Measurements from ENCODE around the gene CRYL1. TPM values are rescaled to one million over a fixed set of nuclear protein-coding genes. Genes with fewer than 3 reads are reported as not detected.

Gene CRYL1
- total RNA-seq, 1 donor from 2014 or later, result 14.3 TPM

GRCh38 chr13:20497006-20497775, 28.5 kb downstream of the CRYL1 start:
- DNase-seq (ENCODE audit: low spot score in 2 of 2) (no peak), FAIRE-seq (no peak)

GRCh38 chr13:20495087-20496023, 30.3 kb downstream of the CRYL1 start:
- DNase-seq (ENCODE audit: low spot score in 2 of 2), result peak; percentile 47 to 65
- FAIRE-seq, result peak; percentile 70

GRCh38 chr13:20494656-20495055, 31.0 kb downstream of the CRYL1 start:
- no peak for FAIRE-seq

GRCh38 chr13:20492641-20493040, 33.0 kb downstream of the CRYL1 start:
- DNase-seq (ENCODE audit: low spot score in 2 of 2), result no peak
- FAIRE-seq, result no peak

More at GRCh38 chr13:20494656-20495055, 31.0 kb downstream of the CRYL1 start:
- DNase-seq (ENCODE audit: low spot score in 2 of 2), result no peak

GRCh38 chr13:20491926-20492435, 33.7 kb downstream of the CRYL1 start:
- no peak for FAIRE-seq
- no peak for DNase-seq (ENCODE audit: low spot score in 2 of 2)

GRCh38 chr13:20489185-20489820, 36.4 kb downstream of the CRYL1 start:
- no peak for DNase-seq (ENCODE audit: low spot score in 2 of 2)
- no peak for FAIRE-seq

GRCh38 chr13:20487927-20488326, 37.7 kb downstream of the CRYL1 start:
- DNase-seq (ENCODE audit: low spot score in 2 of 2) (no peak), FAIRE-seq (no peak)

GRCh38 chr13:20482787-20483186, 42.9 kb downstream of the CRYL1 start:
- FAIRE-seq (no peak), DNase-seq (ENCODE audit: low spot score in 2 of 2) (no peak)

- DNase-seq (ENCODE audit: low spot score in 2 of 2) (no peak), FAIRE-seq (no peak)
Observed at GRCh38 chr13:20482275-20482761, 43.3 kb downstream of the CRYL1 start.

- FAIRE-seq, result no peak
- no peak for DNase-seq (ENCODE audit: low spot score in 2 of 2)
Observed at GRCh38 chr13:20477394-20477793, 48.3 kb downstream of the CRYL1 start.

- FAIRE-seq, result no peak
- no peak for DNase-seq (ENCODE audit: low spot score in 2 of 2)
Observed at GRCh38 chr13:20475927-20476691, 49.5 kb downstream of the CRYL1 start.

GRCh38 chr13:20474515-20474914, 51.1 kb downstream of the CRYL1 start:
- DNase-seq (ENCODE audit: low spot score in 2 of 2) (no peak), FAIRE-seq (no peak)

GRCh38 chr13:20473888-20474287, 51.8 kb downstream of the CRYL1 start:
- DNase-seq (ENCODE audit: low spot score in 2 of 2) (no peak), FAIRE-seq (no peak)

GRCh38 chr13:20473139-20473538, 52.5 kb downstream of the CRYL1 start:
- DNase-seq (ENCODE audit: low spot score in 2 of 2), result no peak
- no peak for FAIRE-seq

GRCh38 chr13:20472531-20472930, 53.1 kb downstream of the CRYL1 start:
- no peak for FAIRE-seq

GRCh38 chr13:20470136-20470535, 55.5 kb downstream of the CRYL1 start:
- DNase-seq (ENCODE audit: low spot score in 2 of 2) (no peak), FAIRE-seq (no peak)

More at GRCh38 chr13:20472531-20472930, 53.1 kb downstream of the CRYL1 start:
- no peak for DNase-seq (ENCODE audit: low spot score in 2 of 2)

GRCh38 chr13:20466371-20466770, 59.3 kb downstream of the CRYL1 start:
- DNase-seq (ENCODE audit: low spot score in 2 of 2), result no peak
- FAIRE-seq, result no peak

GRCh38 chr13:20465218-20465879, 60.3 kb downstream of the CRYL1 start:
- FAIRE-seq, result no peak
- DNase-seq (ENCODE audit: low spot score in 2 of 2), result no peak

GRCh38 chr13:20462921-20463320, 62.7 kb downstream of the CRYL1 start:
- no peak for FAIRE-seq
- no peak for DNase-seq (ENCODE audit: low spot score in 2 of 2)
